ENCODE measurements around the gene PDE3B.

DNA sequence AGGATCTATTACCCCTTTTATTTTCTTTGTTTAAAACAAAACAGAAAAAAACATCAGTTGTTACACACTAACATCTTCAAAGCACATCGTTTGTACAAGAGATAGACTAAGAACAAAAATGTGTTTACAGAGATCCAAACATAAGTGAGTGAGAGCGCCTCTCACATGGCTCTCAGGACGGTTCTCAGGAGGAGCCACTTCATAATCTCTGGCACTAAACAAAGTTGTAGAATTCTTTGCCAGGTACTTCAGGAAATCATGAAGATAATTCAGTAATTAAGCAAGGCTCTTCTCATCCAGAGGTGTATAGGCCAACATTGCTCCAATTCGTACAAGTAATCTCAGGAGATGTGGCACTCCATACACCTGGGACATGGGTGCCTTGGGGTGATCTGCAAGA is 29.8 kb downstream of the PDE3B start:
- TF ChIP-seq, protein P1, sequence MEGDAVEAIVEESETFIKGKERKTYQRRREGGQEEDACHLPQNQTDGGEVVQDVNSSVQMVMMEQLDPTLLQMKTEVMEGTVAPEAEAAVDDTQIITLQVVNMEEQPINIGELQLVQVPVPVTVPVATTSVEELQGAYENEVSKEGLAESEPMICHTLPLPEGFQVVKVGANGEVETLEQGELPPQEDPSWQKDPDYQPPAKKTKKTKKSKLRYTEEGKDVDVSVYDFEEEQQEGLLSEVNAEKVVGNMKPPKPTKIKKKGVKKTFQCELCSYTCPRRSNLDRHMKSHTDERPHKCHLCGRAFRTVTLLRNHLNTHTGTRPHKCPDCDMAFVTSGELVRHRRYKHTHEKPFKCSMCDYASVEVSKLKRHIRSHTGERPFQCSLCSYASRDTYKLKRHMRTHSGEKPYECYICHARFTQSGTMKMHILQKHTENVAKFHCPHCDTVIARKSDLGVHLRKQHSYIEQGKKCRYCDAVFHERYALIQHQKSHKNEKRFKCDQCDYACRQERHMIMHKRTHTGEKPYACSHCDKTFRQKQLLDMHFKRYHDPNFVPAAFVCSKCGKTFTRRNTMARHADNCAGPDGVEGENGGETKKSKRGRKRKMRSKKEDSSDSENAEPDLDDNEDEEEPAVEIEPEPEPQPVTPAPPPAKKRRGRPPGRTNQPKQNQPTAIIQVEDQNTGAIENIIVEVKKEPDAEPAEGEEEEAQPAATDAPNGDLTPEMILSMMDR (IDR thresholded peaks at IDR 0.05), result no peak
- TF ChIP-seq POLR2A (IDR thresholded peaks at IDR 0.05), result no peak

All from breast epithelium (tissue), 3 donors.